ENCODE data around the gene HSPG2. TPM values are rescaled to one million over a fixed set of nuclear protein-coding genes. Genes with fewer than 3 reads are reported as not detected.

The HSPG2 gene
- total and polyA plus RNA-seq, 9 of the 15 experiments (the other 6 are each of a cell fraction or from before 2014, with no cell fraction given) = 0.14 to 160 (median 15.7) TPM

DNA sequence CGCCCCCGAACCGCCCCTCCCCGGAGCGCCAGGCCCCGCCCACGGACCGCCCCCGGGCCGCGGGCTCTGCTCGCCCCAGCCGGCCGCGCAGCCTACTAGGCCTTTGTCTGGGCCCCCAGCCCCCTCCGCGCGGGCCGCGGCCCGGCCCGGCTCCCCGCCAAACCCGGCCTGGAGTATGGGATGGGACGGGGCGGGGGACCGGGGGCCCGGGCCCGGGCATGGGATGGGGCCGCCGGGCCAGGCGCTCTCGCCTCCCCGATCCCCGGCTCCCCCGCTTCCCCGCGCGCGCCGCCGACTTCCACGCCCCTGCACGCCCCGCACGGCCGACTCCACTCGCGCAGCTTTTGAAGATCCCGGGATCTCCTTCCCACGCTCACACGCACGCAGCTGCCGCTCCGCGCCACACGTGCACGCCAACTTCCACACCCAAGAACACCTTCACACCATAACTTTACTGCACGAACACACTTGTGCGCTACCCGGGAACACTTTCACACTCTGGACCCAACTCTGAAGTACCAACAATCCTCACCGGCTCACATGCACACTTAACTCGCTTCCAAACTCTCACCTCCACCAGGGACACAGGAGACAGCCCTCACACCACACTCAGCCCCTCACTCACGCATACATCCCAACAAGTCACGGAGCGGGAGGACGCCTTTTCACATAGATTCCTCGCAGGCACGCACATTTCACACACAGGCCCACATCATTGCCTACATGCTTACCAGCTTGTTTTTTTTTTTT lies 437 bp upstream of the HSPG2 start (continued):
- no peak for TF ChIP-seq SAFB2 (IDR thresholded peaks at IDR 0.05; ENCODE audit: borderline replicate concordance, low read depth, low read length, severe bottlenecking)
- TF ChIP-seq NBN (IDR thresholded peaks at IDR 0.05; ENCODE audit: low read depth) = peak; percentile 81
- no peak for TF ChIP-seq NR3C1 (CRISPR knock-in tag; IDR thresholded peaks at IDR 0.05)
- TF ChIP-seq JUN (IDR thresholded peaks at IDR 0.05; ENCODE audit: borderline replicate concordance, low read depth, low read length) = peak; percentile 9; the same call in 1 of the 2 replicates
- no peak for TF ChIP-seq JUN (CRISPR knock-in tag; IDR thresholded peaks at IDR 0.05; ENCODE audit: borderline replicate concordance)
- 0 out of 2 replicates have a peak, but pooled peaks have one; percentile 24 for TF ChIP-seq ESRRA (IDR thresholded peaks at IDR 0.05; ENCODE audit: borderline replicate concordance, low read depth)
- peak; percentile 92 for TF ChIP-seq MGA (IDR thresholded peaks at IDR 0.05)
- peak; percentile 74; the same call in 1 of the 2 replicates for TF ChIP-seq MIER1 (IDR thresholded peaks at IDR 0.05; ENCODE audit: low read depth)
- no peak for TF ChIP-seq PHF21A (IDR thresholded peaks at IDR 0.05; ENCODE audit: borderline replicate concordance, low read depth)
- TF ChIP-seq, protein P1, sequence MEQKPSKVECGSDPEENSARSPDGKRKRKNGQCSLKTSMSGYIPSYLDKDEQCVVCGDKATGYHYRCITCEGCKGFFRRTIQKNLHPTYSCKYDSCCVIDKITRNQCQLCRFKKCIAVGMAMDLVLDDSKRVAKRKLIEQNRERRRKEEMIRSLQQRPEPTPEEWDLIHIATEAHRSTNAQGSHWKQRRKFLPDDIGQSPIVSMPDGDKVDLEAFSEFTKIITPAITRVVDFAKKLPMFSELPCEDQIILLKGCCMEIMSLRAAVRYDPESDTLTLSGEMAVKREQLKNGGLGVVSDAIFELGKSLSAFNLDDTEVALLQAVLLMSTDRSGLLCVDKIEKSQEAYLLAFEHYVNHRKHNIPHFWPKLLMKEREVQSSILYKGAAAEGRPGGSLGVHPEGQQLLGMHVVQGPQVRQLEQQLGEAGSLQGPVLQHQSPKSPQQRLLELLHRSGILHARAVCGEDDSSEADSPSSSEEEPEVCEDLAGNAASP (IDR thresholded peaks at IDR 0.05) = no peak
- TF ChIP-seq EP300 (IDR thresholded peaks at IDR 0.05; ENCODE audit: low read length) = 0 out of 2 replicates have a peak, but pooled peaks have one; percentile 8
- no peak for TF ChIP-seq TCF15 (CRISPR knock-in tag; IDR thresholded peaks at IDR 0.05)
- TF ChIP-seq ZBTB8A (IDR thresholded peaks at IDR 0.05; ENCODE audit: partially characterized antibody) = no peak
